Measurements from ENCODE around the gene RIBC1. TPM values are rescaled to one million over a fixed set of nuclear protein-coding genes. Genes with fewer than 3 reads are reported as not detected.

The RIBC1 gene
- total and polyA plus RNA-seq, 9 of the 15 experiments (the other 6 are each of a cell fraction or from before 2014, with no cell fraction given), result 0.07 to 0.51 (median 0.44) TPM

DNA sequence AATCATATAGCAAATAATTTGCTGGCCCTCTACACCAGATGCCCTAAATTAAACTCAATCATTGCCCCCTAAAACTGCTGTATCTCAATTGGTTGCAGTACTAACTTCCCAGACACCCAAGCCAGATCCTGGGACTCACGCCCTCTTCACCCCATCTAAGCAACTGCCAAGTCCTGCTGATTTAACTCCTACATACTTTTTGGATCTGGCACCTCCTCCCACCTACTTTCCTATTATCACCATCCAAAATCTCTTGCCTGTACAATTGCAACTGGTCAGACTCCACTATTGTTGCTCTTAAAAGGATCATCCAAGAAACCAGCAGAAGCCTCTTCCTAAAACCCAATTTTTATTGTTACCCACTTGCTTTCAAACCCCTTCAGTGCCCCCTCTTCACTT is 16.2 kb downstream of the RIBC1 start:
- H3K36me3 ChIP-seq (ENCODE audit: control insufficient read depth, insufficient read depth, low read length), result no peaks in the 10 kb centered on the region
- no peaks in the 10 kb centered on the region for H4K20me1 ChIP-seq (replicated peaks; ENCODE audit: control insufficient read depth, insufficient read depth, low read length)
- FAIRE-seq (no peak), DNase-seq (ENCODE audit: extremely low read depth in 1 of 4, low spot score in 3 of 4) (no peak), ATAC-seq (no peak)
- ChIA-PET POLR2A (no interaction called here), CTCF (ENCODE audit: low intra/inter-chr PET ratio) (interaction anchor here (0.6 kb wide), 1 partner anchor 122 kb away, joined by 3 read pairs; no protein-coding TSS in a partner anchor)
- no peak overlapping the region for H2AFZ ChIP-seq (ENCODE audit: low read depth, low read length)
- 0% methylated on average over 1 of the region's 1 CpG for WGBS (ENCODE audit: insufficient coverage, low coverage, missing lambda C conversion rate)
- H3K9ac ChIP-seq (ENCODE audit: insufficient read depth in 1 of 2, low read depth in 2 of 2, low read length in 2 of 2), result no peak overlapping the region; a peak in 1 of 4 replicates
- no peaks in the 10 kb centered on the region for H3K9me1 ChIP-seq (ENCODE audit: control insufficient read depth, insufficient read depth, low read length)
- no peak overlapping the region for H3K4me2 ChIP-seq (ENCODE audit: insufficient read depth, low read length)
- no TSS peak for BruUV-seq (replicated peaks)
- H3K79me2 ChIP-seq (ENCODE audit: control insufficient read depth, insufficient read depth, low read length), result peaks cover 3% of the 10 kb centered on the region
- H3K9me3 ChIP-seq (replicated peaks; ENCODE audit: control insufficient read depth, insufficient read depth, low read depth, low read length), result no peaks in the 10 kb centered on the region
- no peaks in the 10 kb centered on the region; a peak in 2 of 5 replicates for H3K27me3 ChIP-seq (ENCODE audit: control insufficient read depth in 2 of 2, insufficient read depth in 2 of 2, low read length in 2 of 2)
- intact Hi-C loops (cut with micrococcal nuclease) (no loop called here), in situ Hi-C loops (cut with MboI) (no loop called here)
- no peak for TF ChIP-seq POLR2H (tag; IDR thresholded peaks at IDR 0.05; ENCODE audit: low read depth)
- TF ChIP-seq FOXP1 (CRISPR knock-in tag; IDR thresholded peaks at IDR 0.05), result no peak
- no peak for TF ChIP-seq HDAC8 (tag; IDR thresholded peaks at IDR 0.05)
- no peak for TF ChIP-seq EHMT2 (IDR thresholded peaks at IDR 0.05)
- no peak for TF ChIP-seq HDAC6 (IDR thresholded peaks at IDR 0.05; ENCODE audit: low read depth, low read length)
- H3K27ac ChIP-seq (ENCODE audit: extremely low read depth, low read depth, low read length), result no peak overlapping the region
- peaks cover 6 to 16% of the 10 kb centered on the region in 2 experiments; a peak in 3 of 5 replicates for H3K4me1 ChIP-seq (replicated peaks in 1 of 2; ENCODE audit: control insufficient read depth in 2 of 2, insufficient read depth in 2 of 2, low read length in 2 of 2)
- H3K4me3 ChIP-seq, result no peak overlapping the region

DNA sequence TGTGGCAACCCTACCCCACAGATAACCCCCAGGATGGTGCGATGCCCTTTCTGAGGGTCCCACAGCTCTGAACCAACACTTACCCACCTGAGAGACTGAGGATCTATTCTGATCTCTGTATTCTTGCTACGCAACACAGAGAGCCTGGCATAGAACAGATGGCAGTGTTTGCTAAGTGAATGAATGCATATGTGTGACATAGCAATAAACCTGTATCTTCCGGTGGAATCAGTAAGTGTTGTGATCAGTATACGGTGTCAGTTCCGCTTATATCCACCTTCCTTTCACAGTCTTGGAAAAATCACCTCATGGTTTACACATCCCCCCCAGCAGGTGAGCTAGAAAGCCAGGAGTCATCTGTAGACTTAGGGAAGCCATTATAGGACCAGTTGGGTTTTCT is 17.4 kb downstream of the RIBC1 start:
- in situ Hi-C loops (cut with MboI), result no loop called here
- Histone ChIP-seq H3K4me2 (ENCODE audit: insufficient read depth, low read length) (no peak overlapping the region), H3K27me3 (ENCODE audit: control insufficient read depth in 2 of 2, insufficient read depth in 2 of 2, low read length in 2 of 2) (no peaks in the 10 kb centered on the region; a peak in 2 of 5 replicates), H3K9me1 (ENCODE audit: control insufficient read depth, insufficient read depth, low read length) (no peaks in the 10 kb centered on the region), H3K9ac (ENCODE audit: insufficient read depth in 1 of 2, low read depth in 2 of 2, low read length in 2 of 2) (no peak overlapping the region), H3K4me1 (replicated peaks in 1 of 2; ENCODE audit: control insufficient read depth in 2 of 2, insufficient read depth in 2 of 2, low read length in 2 of 2) (peaks cover 6 to 11% of the 10 kb centered on the region in 2 experiments; a peak in 3 of 5 replicates), H3K4me3 (no peak overlapping the region), H3K79me2 (ENCODE audit: control insufficient read depth, insufficient read depth, low read length) (no peaks in the 10 kb centered on the region), H2AFZ (ENCODE audit: low read depth, low read length) (peak overlapping the region; percentile 38; the same call in 1 of the 2 replicates), H3K9me3 (replicated peaks; ENCODE audit: control insufficient read depth, insufficient read depth, low read depth, low read length) (no peaks in the 10 kb centered on the region), H3K27ac (ENCODE audit: extremely low read depth, low read depth, low read length) (no peak overlapping the region), H4K20me1 (replicated peaks; ENCODE audit: control insufficient read depth, insufficient read depth, low read length) (no peaks in the 10 kb centered on the region), H3K36me3 (ENCODE audit: control insufficient read depth, insufficient read depth, low read length) (no peaks in the 10 kb centered on the region)
- DNase-seq (ENCODE audit: extremely low read depth in 1 of 4, low spot score in 3 of 4) (no peak), FAIRE-seq (no peak), ATAC-seq (no peak)
- CTCF ChIA-PET (ENCODE audit: low intra/inter-chr PET ratio), result no interaction called here
- intact Hi-C loops (cut with micrococcal nuclease), result no loop called here
- POLR2A ChIA-PET, result no interaction called here
- WGBS (ENCODE audit: insufficient coverage, low coverage, missing lambda C conversion rate), result 70% methylated on average over 5 of the region's 5 CpGs
- no TSS peak for BruUV-seq (replicated peaks)
- TF ChIP-seq ZNF224 (CRISPR knock-in tag; IDR thresholded peaks at IDR 0.05) (no peak), RHOXF2B (CRISPR knock-in tag; conservative IDR thresholded peaks at IDR 0.05) (no peak), NUFIP1 (IDR thresholded peaks at IDR 0.05; ENCODE audit: partially characterized antibody) (no peak), PTTG1 (tag; IDR thresholded peaks at IDR 0.05; ENCODE audit: low read depth) (no peak), ZNF77 (CRISPR knock-in tag; IDR thresholded peaks at IDR 0.05) (no peak), HNRNPK (IDR thresholded peaks at IDR 0.05; ENCODE audit: low read depth, low read length, poor library complexity, severe bottlenecking) (no peak), SIN3A (IDR thresholded peaks at IDR 0.05; ENCODE audit: borderline replicate concordance in 2 of 2, control insufficient read depth in 1 of 2, low read depth in 2 of 2, low read length in 2 of 2) (no peak), GATA2 (CRISPR knock-in tag; IDR thresholded peaks at IDR 0.05) (no peak), NFYB (IDR thresholded peaks at IDR 0.05; ENCODE audit: extremely low read depth, insufficient read length) (no peak), EGR1 (conservative IDR thresholded peaks at IDR 0.05) (no peak), PHF8 (IDR thresholded peaks at IDR 0.05; ENCODE audit: borderline replicate concordance, low read length) (no peak), HINFP (tag; conservative IDR thresholded peaks at IDR 0.05; ENCODE audit: low read depth) (no peak)
